GM12873 (cell line): ENCODE data around the gene FLT1.

Experiments used
- TF ChIP-seq, protein P1 (sequence below): IDR thresholded peaks from 2 replicates; pipeline ENCODE4 v1.5.1; 2012; ENCODE audit warnings: low read depth, mild to moderate bottlenecking, moderate library complexity, low read length, control low read depth; ENCODE audit not compliant: insufficient read depth; ENCODE audit errors: missing control alignments

FLT1 gene

DNA sequence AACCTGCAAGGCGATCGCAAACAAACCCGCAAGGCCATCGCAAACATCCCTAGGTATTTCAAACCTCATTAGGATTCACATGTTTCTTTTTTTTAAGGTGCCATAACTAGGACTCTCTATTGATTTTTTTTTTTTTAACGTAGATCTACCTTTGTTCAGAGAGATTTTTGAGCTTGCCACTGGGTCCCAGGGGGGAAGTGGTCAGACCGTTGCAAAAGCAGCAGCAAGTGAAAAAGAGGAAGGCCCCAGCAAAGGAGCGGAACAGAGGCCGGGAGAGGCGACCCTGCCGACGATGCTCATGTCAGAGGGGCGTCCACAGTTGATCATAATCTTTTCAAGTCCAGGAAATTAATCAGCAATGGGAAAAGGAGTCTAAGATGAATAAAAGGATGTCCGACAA, 32.7 kb upstream of the FLT1 start:
- TF ChIP-seq, protein P1, sequence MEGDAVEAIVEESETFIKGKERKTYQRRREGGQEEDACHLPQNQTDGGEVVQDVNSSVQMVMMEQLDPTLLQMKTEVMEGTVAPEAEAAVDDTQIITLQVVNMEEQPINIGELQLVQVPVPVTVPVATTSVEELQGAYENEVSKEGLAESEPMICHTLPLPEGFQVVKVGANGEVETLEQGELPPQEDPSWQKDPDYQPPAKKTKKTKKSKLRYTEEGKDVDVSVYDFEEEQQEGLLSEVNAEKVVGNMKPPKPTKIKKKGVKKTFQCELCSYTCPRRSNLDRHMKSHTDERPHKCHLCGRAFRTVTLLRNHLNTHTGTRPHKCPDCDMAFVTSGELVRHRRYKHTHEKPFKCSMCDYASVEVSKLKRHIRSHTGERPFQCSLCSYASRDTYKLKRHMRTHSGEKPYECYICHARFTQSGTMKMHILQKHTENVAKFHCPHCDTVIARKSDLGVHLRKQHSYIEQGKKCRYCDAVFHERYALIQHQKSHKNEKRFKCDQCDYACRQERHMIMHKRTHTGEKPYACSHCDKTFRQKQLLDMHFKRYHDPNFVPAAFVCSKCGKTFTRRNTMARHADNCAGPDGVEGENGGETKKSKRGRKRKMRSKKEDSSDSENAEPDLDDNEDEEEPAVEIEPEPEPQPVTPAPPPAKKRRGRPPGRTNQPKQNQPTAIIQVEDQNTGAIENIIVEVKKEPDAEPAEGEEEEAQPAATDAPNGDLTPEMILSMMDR, result no peak

DNA sequence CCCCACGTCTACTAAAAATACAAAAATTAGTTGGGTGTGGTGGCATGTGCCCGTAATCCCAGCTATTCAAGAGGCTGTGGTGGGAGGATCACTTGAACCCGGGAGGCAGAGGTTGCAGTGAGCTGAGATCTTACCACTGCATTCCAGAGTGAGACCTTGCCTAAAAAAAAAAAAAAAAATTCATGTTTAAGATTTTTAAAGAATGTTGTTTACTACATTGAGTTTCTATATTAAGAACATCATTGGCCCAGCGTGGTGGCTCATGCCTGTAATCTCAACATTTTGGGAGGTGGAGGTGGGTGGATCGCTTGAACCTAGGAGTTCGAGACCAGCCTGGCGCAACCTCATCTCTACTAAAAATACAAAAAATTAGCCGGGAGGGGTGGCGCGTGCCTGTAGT, 31.9 kb upstream of the FLT1 start:
- TF ChIP-seq, protein P1, result no peak

DNA sequence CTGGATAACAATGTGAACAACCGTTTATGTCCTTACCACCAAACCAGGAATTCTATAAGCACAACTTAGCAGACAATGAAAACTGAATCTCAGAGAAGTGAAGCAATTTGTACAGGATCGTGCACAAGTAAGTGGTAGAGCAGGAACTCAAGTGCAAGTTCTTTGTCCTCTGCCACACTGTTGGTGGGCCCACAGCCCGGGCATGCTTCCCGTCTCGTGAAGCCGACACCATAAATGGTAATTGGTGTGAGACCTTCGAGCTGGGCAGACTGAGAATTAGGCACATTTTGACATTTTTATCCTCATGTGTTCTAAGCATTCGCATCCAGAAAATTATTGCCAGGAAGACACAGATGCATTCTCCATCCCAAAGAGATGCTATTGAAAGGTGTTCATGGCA, 27.9 kb upstream of the FLT1 start:
- TF ChIP-seq, protein P1, result no peak

DNA sequence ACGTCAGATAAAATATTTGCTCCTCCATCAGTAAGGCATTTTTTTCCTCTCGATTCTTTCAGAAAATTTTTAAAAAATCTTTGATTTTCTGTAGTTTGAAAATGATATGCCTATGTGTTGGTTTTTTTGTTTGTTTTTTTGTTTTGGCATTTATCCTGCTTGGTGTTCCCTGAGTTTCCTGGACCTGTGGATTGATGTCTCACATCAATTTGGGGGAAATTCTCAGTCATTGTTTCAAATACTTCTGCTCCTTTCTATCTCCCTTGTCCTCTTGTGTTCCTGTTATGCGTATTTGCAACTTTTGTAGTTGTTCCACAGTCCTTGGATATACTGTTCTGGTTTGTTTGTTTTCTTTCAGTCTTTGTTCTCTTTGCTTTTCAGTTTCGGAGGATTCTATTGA, 18.8 kb upstream of the FLT1 start:
- TF ChIP-seq, protein P1, result no peak

DNA sequence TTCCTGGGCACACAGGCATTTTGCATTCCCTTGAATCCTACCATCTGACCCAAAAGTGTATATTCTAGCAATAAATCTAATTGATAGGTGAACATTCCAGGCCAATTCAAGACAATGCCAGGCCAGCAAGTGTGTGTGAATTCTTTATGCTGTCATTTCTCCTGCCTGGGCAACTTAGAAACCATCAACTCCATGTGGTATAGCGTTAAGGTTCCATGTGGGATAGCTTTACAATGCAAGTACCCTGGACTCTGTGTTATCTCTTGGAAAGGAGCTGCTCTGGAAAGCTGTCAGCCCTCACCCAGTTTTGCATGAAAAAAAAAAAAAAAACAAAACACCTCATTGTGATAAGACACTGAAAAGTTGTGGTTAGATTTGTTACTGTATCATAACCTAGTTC, 15.6 kb upstream of the FLT1 start:
- TF ChIP-seq, protein P1, result no peak

DNA sequence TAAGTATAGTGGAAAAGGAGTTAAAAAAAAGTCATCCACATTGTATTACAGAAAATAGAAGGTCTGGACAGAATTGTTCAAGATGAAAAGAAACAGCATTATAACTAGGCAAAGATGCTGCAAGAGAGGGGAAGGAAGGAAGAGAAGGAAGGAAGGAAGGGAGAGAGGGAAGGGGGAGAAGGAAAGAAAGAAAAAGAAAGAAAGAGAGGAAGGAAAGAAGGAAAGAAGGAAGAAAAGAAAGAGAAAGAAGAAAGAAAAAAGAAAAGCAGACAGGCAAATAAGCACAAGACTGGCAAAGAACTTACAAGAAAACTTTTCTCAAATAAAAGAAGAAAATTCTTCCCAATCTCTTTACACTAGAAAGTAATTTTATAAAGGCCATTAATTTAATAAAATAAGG, 15.1 kb upstream of the FLT1 start:
- TF ChIP-seq, protein P1, result no peak

DNA sequence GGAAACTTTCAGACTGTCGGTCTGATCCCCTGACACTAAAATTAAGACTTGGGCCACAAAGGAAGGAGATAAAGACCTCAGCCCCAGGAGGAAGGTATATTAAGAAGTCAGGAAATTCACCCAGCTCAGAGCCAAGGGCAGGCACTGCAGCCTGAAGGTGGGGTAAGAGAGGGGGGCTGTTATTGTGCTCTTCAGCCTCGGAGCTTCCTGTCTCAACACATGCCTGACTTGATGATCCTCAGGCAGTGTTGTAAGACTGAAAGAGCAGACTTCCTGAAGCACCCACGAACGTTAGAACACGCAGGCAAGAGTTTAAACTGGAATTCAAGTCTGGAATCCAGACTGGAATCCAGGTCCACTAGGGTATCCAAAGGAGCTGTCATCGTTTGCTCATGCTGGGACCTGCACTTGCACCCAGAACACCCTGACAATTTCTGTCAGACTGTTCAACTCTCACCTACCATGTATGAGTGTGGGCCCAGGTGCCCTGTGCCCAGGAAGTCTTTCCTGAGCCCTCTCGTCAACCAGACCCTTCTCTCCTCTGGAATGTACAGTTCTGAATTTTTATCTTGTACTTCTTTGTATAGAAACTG, 10.7 kb upstream of the FLT1 start:
- TF ChIP-seq, protein P1, result peak; percentile 6
